ENCODE measurements around the gene FAM107A.

Gene FAM107A

GRCh38 chr3:58518291-58518789 lies 58.9 kb downstream of the FAM107A start:
- DNase-seq (ENCODE audit: low read depth in 2 of 2) = no peak

GRCh38 chr3:58514405-58514804 lies 62.8 kb downstream of the FAM107A start:
- no peak for DNase-seq (ENCODE audit: low read depth in 2 of 2)

All from stimulated activated CD4-positive, alpha-beta T cell treated with anti-CD3 and anti-CD28 coated beads, Interleukin-15, amount 100 ng/mL, for 48 hours (primary cell).